ENCODE measurements around the gene CPE. TPM values are rescaled to one million over a fixed set of nuclear protein-coding genes. Genes with fewer than 3 reads are reported as not detected.

Gene CPE
- total RNA-seq, 2 donors from 2014 or later: 71.6 to 108 TPM

DNA sequence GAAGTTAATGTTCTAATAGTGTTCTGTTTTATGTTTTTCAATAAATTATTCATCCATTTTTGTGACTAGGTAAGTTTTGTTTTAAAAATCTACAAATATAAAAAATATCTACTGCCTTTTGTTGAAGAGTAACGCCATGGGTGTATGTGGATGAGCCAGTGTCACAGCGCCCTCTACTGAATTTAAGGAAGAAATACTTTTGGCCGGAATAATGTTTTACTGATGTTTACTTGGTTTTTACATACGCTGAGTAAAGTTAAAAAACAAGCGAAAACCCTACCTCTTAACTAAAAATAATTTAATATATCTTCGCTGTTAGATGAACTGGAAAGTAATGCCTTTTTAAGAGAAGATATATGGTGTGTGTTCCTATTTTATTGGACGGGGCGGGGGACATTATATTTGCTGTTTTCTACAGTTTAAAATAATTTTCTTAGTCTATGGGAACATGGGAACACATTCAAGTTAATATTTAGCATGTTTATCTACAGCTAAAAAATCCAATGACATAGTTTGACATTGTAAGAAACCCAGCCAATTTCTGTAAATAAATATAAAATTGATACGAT is 86.1 kb downstream of the CPE start:
- Histone ChIP-seq H3K27me3 (no peaks in the 10 kb centered on the region), H3K4me3 (no peak overlapping the region), H3K4me1 (peaks cover 6% of the 10 kb centered on the region), H3K27ac (no peak overlapping the region), H3K9me3 (no peaks in the 10 kb centered on the region), H3K36me3 (replicated peaks in 1 of 2; ENCODE audit: insufficient read depth in 1 of 2, low read depth in 2 of 2) (no peaks in the 10 kb centered on the region)
- intact Hi-C loops (cut with DNase I): loop anchor here (5.0 kb wide), 1 partner anchor 333 kb away; no protein-coding TSS in a partner anchor
- WGBS, 2 donors: 7 to 9% methylated on average over 9 of the region's 9 CpGs
- TF ChIP-seq, protein P1, sequence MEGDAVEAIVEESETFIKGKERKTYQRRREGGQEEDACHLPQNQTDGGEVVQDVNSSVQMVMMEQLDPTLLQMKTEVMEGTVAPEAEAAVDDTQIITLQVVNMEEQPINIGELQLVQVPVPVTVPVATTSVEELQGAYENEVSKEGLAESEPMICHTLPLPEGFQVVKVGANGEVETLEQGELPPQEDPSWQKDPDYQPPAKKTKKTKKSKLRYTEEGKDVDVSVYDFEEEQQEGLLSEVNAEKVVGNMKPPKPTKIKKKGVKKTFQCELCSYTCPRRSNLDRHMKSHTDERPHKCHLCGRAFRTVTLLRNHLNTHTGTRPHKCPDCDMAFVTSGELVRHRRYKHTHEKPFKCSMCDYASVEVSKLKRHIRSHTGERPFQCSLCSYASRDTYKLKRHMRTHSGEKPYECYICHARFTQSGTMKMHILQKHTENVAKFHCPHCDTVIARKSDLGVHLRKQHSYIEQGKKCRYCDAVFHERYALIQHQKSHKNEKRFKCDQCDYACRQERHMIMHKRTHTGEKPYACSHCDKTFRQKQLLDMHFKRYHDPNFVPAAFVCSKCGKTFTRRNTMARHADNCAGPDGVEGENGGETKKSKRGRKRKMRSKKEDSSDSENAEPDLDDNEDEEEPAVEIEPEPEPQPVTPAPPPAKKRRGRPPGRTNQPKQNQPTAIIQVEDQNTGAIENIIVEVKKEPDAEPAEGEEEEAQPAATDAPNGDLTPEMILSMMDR (IDR thresholded peaks at IDR 0.05): peak; percentile 33 to 90 (median 82)
- no peak for TF ChIP-seq POLR2A (IDR thresholded peaks at IDR 0.05)
- DNase-seq (peak; percentile 16 to 40 (median 20)), ATAC-seq (peak; percentile 78)

DNA sequence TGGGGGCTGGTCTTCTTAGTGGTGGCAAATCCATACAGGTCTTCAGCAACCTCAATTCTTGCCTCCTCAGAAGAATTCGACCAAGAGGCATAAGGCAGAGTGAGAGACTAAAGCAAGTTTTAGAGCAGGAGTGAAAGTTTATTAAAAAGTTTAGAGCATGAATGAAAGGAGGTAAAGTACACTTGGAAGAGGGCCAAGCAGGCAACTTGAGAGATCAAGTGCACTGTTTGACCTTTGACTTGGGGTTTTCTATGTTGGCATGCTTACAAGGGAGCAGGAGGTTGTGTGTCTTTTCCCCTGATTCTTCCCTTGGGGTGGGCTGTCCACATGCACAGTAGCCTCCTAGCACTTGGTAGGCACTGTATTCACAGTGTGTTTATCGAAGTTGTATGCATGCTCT is 91.2 kb downstream of the CPE start:
- peaks cover 0 to 4% (median 0%) of the 10 kb centered on the region in 3 donors for H3K9me3 ChIP-seq
- intact Hi-C loops (cut with DNase I): no loop called here
- ATAC-seq (no peak), DNase-seq (no peak)
- H3K4me3 ChIP-seq: no peak overlapping the region
- 75 to 80% methylated on average over 2 of the region's 2 CpGs for WGBS, 2 donors
- TF ChIP-seq POLR2A (IDR thresholded peaks at IDR 0.05): no peak
- TF ChIP-seq, protein P1 (IDR thresholded peaks at IDR 0.05): no peak
- H3K36me3 ChIP-seq (replicated peaks in 1 of 2; ENCODE audit: insufficient read depth in 1 of 2, low read depth in 2 of 2): no peaks in the 10 kb centered on the region
- H3K4me1 ChIP-seq: no peaks in the 10 kb centered on the region
- no peak overlapping the region for H3K27ac ChIP-seq
- H3K27me3 ChIP-seq: no peaks in the 10 kb centered on the region

DNA sequence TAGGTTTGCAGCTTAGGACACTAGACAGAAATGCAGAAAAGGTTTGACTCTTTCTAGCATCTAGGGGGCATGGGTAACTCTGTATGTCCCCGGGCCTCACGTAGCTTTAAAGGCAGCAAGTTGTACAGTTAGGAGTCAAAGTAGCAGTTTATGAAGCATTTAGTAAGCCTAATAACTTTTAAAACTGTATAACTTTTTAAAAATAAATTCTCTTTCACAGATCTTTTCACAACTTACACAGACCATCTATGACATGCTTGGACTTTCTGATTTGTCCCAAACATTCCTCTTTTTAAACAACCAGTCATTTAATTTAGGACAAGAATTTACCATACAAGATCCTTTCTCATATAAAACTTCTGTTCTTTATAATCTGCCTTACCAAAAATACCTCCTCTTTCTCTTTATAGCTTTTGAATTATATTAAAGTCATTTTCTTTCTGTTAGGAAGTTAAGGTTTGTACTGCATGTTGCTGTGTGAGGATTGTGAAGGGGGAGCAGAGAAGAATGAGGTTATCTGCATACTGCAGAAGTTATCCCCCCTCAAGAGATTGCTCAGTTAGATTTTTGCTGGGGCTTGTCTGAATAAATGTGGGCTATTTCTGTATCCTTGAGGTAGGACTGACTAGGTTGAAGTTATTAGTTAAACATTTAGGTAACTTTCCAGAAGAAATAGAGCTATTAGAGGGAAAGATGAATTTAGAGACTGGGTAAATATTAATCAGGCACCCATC is 94.3 kb downstream of the CPE start:
- TF ChIP-seq, protein P1 (IDR thresholded peaks at IDR 0.05): no peak
- no peak for TF ChIP-seq POLR2A (IDR thresholded peaks at IDR 0.05)
- ATAC-seq: no peak
- Histone ChIP-seq H3K4me1 (no peaks in the 10 kb centered on the region), H3K27ac (no peak overlapping the region), H3K9me3 (peaks cover 0 to 4% (median 0%) of the 10 kb centered on the region in 3 donors), H3K36me3 (replicated peaks in 1 of 2; ENCODE audit: insufficient read depth in 1 of 2, low read depth in 2 of 2) (no peaks in the 10 kb centered on the region), H3K4me3 (no peak overlapping the region), H3K27me3 (no peaks in the 10 kb centered on the region)
- DNase-seq: no peak
- intact Hi-C loops (cut with DNase I): no loop called here
- WGBS, 2 donors: 64 to 82% methylated on average over 2 of the region's 2 CpGs

DNA sequence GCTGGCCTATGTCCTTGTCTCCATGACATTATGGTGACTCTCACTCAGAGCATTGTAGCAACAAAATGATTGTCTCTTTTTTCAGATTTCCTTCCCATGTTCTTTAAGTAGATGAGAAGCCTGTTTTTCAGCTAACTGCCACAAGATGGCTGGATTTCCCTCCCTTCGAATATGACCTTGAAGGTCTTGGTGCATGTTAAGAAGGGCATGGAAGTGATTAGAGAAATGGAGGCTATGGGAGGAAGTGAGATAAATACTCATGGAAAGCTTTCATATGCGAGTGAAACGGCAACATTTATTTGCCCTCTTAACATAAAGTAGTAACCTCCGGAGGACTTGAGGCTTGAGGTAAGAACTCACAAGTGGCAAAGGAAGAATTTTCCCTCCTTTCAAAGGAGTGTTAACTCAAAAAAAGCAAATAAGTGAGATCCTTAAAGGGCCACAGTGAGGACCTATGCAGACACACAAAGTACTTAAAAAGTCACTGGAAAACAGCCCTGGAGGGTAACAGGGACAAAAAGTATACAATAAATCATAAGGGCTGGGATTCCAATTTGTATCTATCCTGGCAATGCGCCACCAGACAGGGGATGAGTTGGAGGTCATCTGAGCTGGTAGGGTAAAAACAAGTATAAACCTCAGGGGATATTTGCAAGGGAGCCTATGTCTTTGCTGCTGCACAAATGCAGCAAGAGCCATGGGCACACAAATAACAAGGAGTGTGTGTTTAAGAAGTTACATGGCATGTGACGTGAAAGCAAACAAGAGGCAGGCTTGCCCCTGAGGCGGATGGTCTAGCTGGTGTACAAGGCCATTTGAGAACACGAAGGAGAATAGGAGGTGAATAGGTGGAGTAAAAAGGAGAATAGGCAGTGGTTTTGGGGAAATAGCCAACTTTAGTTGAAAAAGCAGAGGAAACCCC is 96.2 kb downstream of the CPE start:
- Histone ChIP-seq H3K9me3 (peaks cover 0 to 4% (median 0%) of the 10 kb centered on the region in 3 donors), H3K4me3 (no peak overlapping the region), H3K36me3 (replicated peaks in 1 of 2; ENCODE audit: insufficient read depth in 1 of 2, low read depth in 2 of 2) (no peaks in the 10 kb centered on the region), H3K27ac (no peak overlapping the region), H3K27me3 (no peaks in the 10 kb centered on the region), H3K4me1 (no peaks in the 10 kb centered on the region)
- ATAC-seq: no peak
- no peak for DNase-seq
- TF ChIP-seq, protein P1 (IDR thresholded peaks at IDR 0.05): no peak
- 74 to 78% methylated on average over 8 of the region's 8 CpGs for WGBS, 2 donors
- intact Hi-C loops (cut with DNase I): no loop called here

Measured in body of pancreas (tissue), 4 donors.